Hematopoietic multipotent progenitor cell (in vitro differentiated cells): Measurements from ENCODE around the gene MPDZ. TPM values are rescaled to one million over a fixed set of nuclear protein-coding genes. Genes with fewer than 3 reads are reported as not detected.
"Not testable (repeated sequence)": the region's sequence is repeated elsewhere in the genome, so short reads cannot be mapped to it uniquely, and the experiment has no call there.

Source experiments
- DNase-seq, 3 donors: peaks; one replicate each; pipeline ENCODE4 v3.0.0-alpha.2; 2011 to 2015; ENCODE audit warnings: low read depth in 2 of 3, low spot score in 2 of 3
- total RNA-seq: library from RNA; depleted of rRNA; stranded (reverse); fragments of >200 nt; gene quantifications from one replicate; pipeline ENCODE4 v1.2.3, GENCODE V29; 2012

Gene MPDZ
- total RNA-seq, 1 donor, result 6.2 TPM

DNA sequence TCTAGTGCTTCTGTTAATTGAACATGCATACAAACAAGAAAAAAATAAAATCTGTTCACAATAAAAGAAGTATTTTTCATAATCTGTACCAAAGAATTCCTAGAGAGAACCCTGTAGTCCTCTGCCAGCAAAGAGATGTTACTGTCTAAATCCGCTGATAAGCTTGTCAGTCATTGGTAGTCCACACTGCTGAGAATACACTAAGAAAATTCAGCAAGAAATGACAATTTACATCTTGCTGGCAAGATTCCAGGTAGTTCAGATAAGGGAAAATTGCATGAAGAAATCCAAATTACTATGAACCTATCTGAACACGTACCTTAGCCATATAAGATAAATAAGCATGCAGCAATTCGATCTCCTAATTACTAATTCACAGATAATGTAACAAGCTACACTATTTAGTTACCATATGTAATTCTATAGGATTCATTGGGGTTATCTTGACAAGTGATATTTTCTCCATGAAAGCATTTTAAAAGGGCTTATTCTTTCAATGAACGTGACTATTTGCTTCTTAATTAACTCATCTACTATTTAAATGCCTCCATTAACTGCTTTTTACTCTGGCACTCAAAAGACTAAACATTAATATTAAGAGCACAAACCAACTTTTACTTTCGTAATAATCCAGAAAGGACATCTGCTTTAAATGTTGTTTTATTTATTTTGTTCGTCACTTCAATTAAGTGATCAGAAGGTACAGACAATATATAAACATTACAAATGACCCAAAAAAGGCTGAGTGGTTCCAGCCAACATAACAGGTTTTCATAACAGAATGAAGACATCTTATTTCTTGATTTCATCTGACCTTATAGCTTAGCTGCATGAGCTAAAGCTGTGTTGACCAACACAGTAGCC, 9.7 kb downstream of the MPDZ start:
- no peak for DNase-seq

DNA sequence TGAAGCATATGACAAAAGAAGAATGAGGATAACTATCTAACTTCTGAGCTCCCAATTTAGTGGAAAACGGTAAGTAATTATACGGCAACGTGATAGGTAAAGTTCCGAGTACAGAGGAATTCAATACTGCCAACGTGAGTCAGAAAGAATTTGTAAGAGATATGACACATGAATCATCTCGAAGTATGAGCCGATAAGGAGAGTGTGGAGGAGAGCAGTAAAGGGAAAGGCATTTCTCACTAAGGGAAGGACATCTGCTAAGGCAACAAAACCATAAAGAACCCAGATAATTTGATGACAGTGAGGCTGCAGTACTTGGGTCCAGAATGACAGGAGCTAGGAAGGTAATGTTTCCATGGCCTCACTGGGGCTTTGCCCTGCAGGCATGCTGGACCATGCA, 11.0 kb downstream of the MPDZ start:
- DNase-seq, result no peak

DNA sequence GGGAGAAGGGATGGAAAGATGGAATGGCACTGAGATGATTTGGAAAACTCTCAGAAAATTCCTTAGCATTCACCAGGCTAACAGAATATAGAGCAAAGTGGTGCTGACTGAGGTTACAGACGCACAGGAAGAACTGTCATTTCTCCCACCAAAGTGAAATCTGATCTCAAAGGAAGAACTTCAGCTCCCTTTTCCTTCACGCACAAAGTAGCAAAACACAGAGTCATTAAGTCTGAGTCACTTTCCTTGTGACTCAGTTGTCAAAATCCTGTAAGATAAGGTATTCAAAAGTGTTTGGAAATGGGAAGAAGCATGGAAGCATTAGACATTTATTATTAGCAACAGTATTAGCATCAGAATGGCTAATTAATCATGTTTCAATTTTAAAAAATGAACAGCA, 11.7 kb downstream of the MPDZ start:
- DNase-seq, result no peak

DNA sequence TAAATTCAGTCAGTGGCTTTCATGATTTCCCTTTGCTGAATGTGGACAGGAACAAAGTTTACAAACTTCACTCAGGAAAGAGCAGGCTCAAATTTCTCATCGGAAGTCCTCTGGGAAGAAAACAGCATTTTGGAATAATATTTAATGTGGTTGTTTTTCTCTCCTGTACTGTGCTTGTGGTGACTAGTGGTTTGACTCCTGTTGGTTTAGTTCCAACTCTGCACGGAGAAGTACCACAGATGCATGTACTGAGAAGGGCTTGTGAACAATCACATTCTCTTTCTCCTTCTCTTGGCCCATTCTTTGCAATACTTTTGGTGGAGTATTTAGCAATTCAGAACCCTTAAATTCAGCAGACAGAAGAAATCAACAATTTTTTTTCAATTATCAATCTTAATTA, 13.3 kb downstream of the MPDZ start:
- peak in 1 of 3 donors; percentile 5 for DNase-seq

DNA sequence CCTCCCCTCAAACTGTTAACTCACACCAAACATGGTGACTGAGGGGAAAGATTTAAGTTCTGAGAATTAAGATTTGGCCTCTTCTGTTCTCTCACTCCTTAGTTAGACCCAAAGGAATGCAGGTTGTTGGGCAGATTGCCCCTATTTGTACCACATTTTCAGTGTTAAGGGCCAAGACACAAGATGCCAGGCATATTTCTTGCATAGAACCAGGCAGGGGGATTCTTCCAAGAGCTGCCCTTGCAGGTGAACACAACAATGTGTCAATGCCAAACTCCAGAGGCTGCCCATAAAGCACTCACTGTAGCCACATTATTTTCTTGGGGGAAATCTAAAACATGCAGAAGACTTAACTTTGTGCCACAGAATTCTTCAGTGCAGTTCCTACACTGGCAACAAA, 14.7 kb downstream of the MPDZ start:
- DNase-seq, result no peak

DNA sequence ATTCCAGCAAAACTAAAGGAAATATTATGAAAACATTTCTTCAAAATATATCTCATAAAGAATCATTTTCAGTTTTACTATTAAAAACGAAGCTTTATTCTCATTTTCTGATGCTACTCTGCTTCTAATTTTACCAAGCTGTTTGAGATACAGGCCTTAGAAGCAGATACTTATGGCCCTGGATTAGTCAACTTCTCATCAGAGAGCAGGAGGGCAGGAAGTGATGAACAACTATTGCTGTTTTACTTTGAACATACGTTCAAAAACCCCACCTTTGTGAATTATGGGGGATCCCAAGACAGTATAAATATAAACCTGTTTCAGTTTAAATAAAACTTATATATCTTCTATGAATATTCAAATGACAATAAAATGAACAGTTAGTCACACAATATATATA, 16.0 kb downstream of the MPDZ start:
- no peak for DNase-seq

DNA sequence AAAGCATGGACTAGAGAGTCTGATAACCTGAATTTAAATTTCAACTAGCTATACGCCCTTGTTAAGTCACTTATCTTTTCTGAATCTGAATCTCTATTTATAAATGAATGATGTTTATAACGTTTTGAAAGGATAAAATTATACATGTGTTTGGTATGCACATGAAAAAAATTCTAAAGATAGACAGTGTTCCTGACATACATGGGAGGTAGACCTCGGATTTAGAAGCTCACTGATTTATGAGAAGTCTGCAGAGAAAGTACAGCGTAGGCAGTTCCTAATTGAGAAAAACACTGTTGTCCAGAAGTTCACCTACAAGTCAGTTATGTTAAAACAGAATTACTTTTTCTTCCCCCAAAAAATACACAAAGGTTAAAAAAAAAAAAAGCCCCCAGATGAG, 26.6 kb downstream of the MPDZ start:
- no peak for DNase-seq

DNA sequence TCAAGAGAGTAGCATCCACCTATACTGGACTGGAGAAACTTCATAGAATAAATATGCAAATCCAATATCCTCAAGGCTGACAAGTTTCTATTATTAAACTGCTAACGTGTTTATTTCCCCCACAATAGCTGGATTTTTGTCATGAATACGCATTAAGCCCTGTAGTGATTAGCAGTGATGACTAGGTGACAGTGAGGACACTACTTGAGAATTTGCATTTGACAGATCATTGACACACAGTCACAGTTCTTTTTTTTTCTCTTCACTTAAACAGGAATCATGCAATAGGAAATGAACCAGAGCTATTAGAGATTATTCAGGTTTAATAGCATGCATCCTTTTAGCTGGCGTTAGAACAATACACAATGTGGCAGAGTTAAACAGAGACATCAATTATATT, 35.3 kb downstream of the MPDZ start:
- no peak for DNase-seq

DNA sequence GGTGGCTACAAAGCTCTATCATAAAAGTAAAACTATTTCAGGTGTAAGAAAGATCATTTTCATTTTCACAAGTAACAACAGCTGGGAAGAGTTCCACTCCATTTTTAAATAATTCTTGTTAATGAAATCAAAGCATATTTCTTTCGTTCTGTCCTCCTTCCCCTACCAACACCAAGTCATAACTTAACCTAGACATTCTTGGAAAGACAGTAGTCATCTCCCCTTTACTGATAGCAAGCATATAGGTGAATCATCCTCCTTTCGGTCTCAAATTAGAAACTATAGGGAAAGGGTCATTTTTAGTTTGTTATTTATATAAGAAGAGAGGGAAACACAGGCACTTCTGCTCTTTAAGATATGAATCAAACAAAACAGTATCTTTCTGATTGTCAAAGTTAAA, 38.2 kb downstream of the MPDZ start:
- no peak for DNase-seq

DNA sequence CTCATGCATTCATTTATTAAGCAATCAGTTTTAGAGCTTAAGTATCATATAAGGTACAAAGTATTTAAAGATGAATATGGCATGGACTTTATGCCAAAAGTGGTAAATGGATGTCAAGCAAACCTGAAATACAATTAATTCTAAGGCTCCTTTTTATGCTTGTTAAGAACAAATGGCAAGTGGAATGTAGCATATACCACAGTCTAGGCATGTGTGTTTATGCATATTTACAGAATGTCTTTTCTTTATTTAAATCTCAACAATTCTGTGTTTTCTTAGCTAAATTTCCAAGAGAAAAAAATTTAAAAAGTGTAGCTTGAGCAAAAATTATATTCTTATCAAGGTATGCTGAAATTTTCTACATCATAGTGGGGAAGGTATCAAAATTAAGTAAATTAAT, 39.8 kb downstream of the MPDZ start:
- no peak for DNase-seq

DNA sequence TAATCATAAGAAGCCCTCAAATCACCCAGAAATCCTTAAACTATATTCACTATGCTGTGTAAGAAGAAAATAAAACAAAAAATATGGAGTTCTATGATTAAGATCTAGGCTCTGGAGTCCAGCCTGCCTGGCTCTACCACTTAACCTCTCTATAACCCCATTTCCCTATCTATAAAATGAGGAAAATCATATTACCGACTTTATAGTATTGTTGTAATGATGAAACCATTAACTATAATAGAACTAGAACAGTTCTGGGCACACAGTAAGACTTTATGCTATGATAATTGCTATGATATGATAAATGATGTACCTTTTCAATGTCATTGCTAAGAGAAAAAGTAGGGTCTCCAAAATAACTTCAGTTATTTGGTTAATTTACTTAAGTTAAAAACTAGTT, 40.3 kb downstream of the MPDZ start:
- DNase-seq, result no peak

DNA sequence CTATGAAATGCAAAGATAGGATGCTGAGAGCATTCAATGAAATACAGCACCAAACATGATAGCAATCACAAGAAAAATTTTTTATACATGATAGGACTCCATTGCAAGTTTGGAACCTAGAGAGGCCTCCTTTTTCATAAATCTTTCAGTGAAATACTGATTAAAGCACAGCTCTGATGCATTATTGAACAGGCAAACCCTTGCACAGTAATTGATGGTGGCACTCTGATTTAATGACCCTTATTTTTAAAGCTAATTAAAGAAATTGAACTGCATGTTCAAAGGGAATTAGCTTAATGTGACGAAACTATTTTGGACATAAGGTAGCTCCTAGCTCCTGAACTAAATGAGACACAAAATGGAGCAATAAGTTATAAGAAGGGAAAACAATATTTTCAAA, 44.6 kb downstream of the MPDZ start:
- no peak for DNase-seq

DNA sequence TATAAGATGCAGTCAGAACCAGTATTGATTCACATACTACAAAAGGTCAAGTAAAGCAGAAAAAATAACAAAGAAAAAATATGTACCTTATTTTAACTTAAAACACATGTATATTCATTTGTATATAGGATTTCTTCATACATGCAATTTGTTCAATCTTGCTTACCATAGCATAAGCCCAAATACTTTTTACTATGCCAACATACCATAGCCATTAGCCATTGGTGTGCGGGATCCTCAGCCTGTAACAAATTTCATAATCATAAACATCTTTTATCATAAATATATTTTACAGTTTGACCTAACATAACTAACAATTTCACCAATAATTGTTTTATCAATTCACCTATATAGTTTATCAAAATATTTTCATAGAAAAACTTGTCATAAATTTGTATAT, 51.1 kb downstream of the MPDZ start:
- no peak for DNase-seq

DNA sequence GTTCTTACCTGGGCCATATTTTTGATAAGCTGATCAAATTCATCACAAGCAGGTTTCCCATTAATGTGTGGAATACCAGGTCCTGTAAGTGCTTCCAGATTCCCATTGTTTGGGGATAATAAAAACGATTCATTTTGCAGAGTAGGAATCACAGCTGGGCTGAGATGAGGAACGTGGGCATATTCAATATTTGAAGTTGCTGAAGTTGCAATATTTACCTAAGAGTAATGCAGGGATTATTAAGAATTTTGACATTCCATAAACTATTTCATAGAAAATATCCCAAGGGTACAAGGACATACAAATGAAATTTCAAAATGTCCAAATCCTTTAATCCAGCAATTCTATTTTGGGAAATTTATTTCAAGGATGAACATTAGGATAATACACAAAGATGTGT, 55.1 kb downstream of the MPDZ start:
- no peak for DNase-seq

DNA sequence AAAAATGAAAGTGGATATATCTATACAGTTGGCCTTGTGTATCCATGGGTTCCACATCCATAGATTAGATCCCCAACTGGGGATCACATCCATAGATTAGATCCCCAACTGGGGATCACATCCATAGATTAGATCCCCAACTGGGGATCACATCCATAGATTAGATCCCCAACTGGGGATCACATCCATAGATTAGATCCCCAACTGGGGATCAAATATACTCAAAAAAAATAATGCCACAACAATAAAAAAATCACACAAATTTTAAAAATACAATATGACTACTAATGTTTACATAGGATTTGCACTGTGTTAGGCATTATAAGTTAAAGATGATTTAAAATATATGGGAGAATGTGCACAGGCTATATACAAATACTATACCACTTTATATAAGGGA, 56.8 kb downstream of the MPDZ start:
- not testable (repeated sequence) for DNase-seq

DNA sequence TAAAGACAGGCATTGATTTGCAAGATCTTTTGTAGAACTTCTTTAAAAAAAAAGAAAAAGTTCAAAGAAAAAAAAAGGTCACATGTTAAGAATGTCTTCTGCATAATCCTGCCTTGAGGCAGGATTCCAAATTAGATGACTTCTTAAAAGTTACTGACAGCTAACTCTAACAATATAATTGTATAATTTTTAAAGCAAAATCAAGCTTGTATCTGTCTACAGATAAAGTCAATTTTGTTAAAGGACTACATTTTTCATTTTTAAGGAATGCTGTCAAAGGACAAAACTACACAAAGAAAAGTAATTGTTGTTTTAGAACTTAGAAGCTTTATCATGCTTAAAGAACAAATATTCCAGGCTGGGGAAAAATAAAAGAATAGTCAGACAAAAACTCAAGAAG, 57.8 kb downstream of the MPDZ start:
- no peak for DNase-seq

DNA sequence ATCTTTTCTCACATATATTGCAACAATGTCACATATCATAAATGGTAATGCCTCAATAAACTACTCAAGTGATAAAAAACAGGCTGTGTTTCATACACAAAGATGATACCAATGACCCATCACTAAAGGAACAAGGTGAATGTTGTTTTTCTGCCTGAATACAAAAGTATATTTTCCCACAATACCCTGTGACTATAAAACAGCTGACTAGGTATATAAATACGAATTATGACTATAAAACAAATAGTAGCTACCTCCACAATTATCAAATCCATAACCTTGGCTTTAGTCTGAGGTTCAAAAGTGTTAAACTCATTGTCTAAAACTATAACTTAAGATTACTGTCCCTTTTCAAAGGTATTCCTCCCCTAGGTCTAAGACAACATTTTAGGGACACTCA, 58.7 kb downstream of the MPDZ start:
- DNase-seq, result no peak

DNA sequence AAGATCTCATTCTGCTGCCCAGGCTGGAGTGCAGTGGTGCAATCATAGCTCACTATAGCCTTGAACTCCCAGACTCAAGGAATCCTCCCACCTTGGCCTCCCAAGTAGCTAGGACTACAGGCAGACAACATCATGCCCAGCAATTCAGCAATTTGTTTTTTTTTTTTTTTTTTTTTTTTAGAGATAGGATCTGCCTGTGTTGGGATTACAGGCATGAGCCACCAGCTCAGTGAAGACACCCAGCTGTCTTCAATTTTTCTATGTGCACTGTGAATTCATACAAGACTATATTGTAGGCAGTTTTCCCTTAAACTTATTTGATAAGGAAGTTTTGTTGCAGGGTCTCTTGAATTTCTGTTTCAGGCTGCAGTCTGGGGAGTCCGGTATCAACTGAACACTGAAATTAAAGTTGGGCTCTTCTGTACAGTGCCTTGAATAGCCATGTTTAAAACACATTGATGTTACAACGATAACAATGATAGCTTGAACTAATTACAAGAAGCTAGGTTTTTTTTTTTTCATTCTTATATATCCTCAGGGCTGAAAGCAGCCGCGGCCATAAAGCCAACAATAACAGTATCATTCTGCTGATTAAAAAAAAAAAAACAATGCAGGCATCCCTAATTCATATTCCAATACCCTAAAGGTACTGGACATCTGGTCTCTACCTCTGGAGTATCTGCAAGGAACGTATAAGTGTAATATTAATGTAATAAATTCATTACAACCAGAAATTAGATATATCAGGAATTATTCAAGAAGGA, 63.5 kb downstream of the MPDZ start:
- DNase-seq, result no peak

DNA sequence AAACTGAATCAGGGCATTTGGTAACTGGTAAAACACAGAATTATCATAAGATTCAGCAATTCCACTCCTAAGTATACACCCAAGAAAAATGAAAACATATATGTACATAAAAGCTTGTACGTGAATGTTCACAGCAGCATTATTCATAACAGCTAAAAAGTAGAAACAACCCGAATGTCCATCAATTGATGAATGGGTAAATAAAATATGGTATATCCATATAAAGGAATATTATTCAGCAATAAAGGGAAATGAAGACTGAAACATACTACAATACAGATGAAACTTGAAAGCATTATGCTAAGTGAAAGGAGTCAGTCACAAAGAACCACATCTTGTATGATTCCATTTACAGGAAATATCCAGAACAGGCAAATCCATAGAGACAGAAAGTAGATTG, 65.5 kb downstream of the MPDZ start:
- DNase-seq, result no peak

DNA sequence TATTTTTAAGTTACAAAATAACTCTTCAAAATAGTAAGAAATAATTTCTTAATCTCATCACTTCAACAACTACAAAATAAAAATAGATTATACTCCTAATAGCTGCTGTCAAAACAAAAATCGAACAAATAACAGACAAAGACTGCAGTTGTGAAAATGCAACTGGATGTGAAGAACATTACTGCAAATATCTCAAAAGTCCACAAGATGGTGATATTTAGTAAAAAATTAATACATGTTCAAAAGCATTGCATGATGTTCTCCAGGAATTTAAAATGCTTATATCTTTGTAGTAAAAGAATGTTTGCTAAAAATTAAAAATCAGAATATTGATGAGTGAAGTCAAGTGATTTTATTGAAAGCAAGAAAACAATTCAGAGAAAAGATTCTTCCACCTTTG, 66.2 kb downstream of the MPDZ start:
- peak in 2 of 3 donors; percentile 16 to 45 for DNase-seq

DNA sequence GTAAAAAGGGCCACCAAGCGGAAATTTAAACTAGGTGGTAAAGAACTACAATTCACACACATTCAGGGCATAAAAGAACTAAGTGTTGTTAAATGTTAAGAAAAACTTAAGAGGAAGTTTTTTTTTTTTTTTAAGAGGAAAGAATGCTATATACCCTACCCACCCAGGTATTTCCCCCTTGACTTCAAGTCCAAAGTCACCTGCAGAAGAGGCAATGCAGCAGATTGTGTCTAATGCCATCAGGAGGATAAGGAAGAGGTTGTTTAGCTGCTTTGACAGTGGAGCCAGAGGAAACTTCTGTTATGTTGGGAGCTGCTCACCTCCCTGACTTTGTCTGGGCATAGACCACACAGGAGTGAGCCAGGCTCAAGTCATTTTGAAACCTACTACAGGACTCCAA, 69.2 kb downstream of the MPDZ start:
- DNase-seq, result no peak

DNA sequence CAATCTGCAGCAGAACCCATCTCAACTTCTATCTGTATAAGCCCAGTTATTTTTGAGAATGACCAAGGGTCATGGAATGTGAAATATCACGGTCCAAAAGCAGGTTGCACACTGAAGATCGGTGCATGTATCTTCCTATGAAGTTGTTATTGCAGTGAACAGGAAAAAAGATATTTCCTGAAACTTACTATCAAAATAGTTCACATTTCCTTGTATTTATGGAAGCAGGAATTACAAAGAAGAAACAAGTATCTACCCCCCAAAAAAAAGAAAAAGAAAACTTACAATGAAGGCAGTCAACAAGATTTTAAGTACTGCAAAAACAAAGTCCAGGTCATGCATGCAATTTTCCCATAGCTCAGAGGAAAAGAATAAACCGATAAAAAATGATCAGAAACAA, 70.0 kb downstream of the MPDZ start:
- no peak for DNase-seq
